ENCODE results near the gene CD164L2.

DNA sequence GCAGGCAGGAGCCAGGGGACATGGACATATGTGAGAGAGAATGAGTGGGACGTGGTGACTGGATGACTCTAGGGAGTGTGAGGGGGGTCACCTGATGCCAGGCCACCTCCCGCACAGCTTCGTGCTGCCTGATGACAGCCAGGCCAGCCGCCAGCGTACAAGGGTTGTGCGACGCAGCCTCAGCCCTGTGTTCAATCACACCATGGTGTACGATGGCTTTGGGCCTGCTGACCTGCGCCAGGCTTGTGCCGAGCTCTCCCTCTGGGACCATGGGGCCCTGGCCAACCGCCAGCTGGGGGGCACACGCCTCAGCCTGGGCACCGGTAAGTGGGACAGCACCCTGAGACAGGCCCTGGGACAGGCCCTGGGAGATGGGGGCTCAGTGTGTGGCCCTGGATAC, 30.0 kb downstream of the CD164L2 start:
- no peak for TF ChIP-seq POLR2AphosphoS5 (IDR thresholded peaks at IDR 0.05; ENCODE audit: borderline replicate concordance, low read depth, low read length)
- TF ChIP-seq EZH2 (IDR thresholded peaks at IDR 0.05) = no peak
